ENCODE data around the gene HECW1. TPM values are rescaled to one million over a fixed set of nuclear protein-coding genes. Genes with fewer than 3 reads are reported as not detected.

HECW1 gene
- total and polyA plus RNA-seq, 2 of the 13 experiments (the other 11 are each of a cell fraction or from before 2014, with no cell fraction given): not detected

DNA sequence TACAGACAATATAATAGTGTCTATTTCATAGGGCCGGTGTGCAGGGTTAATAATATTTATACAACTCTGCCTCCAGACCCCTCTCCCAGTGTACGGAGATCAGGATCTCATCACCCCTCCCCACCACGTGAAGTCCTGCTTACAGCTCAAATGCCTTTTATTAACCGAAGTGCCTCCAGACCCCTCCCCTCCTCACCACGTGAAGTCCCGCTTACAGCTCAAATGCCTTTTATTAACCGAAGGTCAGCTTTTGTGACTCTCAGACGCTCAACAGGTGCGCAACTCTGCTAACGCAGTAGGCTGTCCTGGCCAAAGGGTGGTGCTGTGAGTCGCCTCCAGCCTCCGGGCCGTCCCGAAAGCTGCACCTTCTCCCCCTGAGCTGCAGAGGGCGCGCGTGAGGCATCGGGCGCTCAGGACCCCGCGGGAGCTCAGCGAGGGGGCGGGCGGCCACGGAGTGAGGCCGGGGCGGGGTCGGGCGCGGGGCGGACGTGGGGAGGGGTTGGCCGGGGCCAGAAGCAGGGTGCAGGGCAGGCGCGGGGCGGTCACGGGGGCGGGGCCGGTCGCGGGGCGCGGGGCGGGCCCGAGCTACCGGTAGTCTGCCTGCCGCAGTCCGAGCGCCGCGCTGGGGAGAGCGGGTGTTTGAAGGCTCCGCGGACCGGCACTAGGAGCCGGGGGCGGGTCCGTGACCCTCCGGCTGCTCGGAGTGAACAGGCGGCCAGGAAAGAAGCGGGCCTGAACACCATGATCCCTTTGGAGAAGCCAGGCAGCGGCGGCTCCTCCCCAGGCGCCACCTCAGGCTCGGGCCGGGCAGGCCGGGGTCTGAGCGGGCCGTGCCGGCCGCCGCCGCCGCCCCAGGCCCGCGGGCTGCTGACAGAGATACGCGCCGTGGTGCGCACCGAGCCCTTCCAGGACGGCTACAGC is 470.3 kb downstream of the HECW1 start, which contains the start of gene STK17A (continued):
- no peak; the same call in 1 of the 2 replicates for TF ChIP-seq SALL2 (CRISPR knock-in tag; IDR thresholded peaks at IDR 0.05)
- no peak for TF ChIP-seq ZNF777 (CRISPR knock-in tag; IDR thresholded peaks at IDR 0.05)
- TF ChIP-seq NCOA1 (CRISPR knock-in tag; IDR thresholded peaks at IDR 0.05): no peak
- TF ChIP-seq, protein P1, sequence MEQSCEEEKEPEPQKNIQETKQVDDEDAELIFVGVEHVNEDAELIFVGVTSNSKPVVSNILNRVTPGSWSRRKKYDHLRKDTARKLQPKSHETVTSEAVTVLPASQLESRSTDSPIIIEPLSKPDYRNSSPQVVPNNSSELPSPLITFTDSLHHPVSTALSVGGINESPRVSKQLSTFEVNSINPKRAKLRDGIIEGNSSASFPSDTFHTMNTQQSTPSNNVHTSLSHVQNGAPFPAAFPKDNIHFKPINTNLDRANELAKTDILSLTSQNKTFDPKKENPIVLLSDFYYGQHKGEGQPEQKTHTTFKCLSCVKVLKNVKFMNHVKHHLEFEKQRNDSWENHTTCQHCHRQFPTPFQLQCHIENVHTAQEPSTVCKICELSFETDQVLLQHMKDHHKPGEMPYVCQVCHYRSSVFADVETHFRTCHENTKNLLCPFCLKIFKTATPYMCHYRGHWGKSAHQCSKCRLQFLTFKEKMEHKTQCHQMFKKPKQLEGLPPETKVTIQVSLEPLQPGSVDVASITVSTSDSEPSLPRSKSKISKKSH (CRISPR knock-in tag; IDR thresholded peaks at IDR 0.05; ENCODE audit: borderline replicate concordance): no peak
- peak; percentile 90 for TF ChIP-seq POLR2G (IDR thresholded peaks at IDR 0.05; ENCODE audit: low read depth, low read length)
- TF ChIP-seq, protein P2, sequence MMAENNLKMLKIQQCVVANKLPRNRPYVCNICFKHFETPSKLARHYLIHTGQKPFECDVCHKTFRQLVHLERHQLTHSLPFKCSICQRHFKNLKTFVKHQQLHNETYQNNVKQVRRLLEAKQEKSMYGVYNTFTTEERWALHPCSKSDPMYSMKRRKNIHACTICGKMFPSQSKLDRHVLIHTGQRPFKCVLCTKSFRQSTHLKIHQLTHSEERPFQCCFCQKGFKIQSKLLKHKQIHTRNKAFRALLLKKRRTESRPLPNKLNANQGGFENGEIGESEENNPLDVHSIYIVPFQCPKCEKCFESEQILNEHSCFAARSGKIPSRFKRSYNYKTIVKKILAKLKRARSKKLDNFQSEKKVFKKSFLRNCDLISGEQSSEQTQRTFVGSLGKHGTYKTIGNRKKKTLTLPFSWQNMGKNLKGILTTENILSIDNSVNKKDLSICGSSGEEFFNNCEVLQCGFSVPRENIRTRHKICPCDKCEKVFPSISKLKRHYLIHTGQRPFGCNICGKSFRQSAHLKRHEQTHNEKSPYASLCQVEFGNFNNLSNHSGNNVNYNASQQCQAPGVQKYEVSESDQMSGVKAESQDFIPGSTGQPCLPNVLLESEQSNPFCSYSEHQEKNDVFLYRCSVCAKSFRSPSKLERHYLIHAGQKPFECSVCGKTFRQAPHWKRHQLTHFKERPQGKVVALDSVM (CRISPR knock-in tag; IDR thresholded peaks at IDR 0.05): no peak
- TF ChIP-seq, protein P3, sequence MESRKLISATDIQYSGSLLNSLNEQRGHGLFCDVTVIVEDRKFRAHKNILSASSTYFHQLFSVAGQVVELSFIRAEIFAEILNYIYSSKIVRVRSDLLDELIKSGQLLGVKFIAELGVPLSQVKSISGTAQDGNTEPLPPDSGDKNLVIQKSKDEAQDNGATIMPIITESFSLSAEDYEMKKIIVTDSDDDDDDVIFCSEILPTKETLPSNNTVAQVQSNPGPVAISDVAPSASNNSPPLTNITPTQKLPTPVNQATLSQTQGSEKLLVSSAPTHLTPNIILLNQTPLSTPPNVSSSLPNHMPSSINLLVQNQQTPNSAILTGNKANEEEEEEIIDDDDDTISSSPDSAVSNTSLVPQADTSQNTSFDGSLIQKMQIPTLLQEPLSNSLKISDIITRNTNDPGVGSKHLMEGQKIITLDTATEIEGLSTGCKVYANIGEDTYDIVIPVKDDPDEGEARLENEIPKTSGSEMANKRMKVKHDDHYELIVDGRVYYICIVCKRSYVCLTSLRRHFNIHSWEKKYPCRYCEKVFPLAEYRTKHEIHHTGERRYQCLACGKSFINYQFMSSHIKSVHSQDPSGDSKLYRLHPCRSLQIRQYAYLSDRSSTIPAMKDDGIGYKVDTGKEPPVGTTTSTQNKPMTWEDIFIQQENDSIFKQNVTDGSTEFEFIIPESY (CRISPR knock-in tag; IDR thresholded peaks at IDR 0.05): peak; percentile 78
- 0 out of 2 replicates have a peak, but pooled peaks have one; percentile 32 for TF ChIP-seq HES4 (CRISPR knock-in tag; IDR thresholded peaks at IDR 0.05; ENCODE audit: borderline replicate concordance)
- TF ChIP-seq ZNF124 (CRISPR knock-in tag; IDR thresholded peaks at IDR 0.05): peak; percentile 13; the same call in 1 of the 2 replicates
- TF ChIP-seq TGIF2 (CRISPR knock-in tag; IDR thresholded peaks at IDR 0.05): no peak
- 0 out of 2 replicates have a peak, but pooled peaks have one; percentile 25 for TF ChIP-seq ZNF317 (CRISPR knock-in tag; IDR thresholded peaks at IDR 0.05)
- no peak for TF ChIP-seq CBX5 (CRISPR knock-in tag; IDR thresholded peaks at IDR 0.05; ENCODE audit: borderline replicate concordance)
- TF ChIP-seq KLF11 (CRISPR knock-in tag; IDR thresholded peaks at IDR 0.05): no peak
- TF ChIP-seq SOX13 (IDR thresholded peaks at IDR 0.05): no peak
- peak in 1 of 2 experiments; percentile 34; a peak in 1 of 4 replicates for TF ChIP-seq SOX13 (CRISPR knock-in tag; conservative IDR thresholded peaks at IDR 0.05 in 1 of 2, IDR thresholded peaks at IDR 0.05 in 1 of 2)
- TF ChIP-seq HOXD1 (CRISPR knock-in tag; IDR thresholded peaks at IDR 0.05): 0 out of 2 replicates have a peak, but pooled peaks have one; percentile 26
- TF ChIP-seq FOXK1 (CRISPR knock-in tag; IDR thresholded peaks at IDR 0.05; ENCODE audit: borderline replicate concordance, low read depth): peak; percentile 32; the same call in 1 of the 2 replicates
- no peak for TF ChIP-seq SUZ12 (IDR thresholded peaks at IDR 0.05; ENCODE audit: low read depth, low read length)
- TF ChIP-seq ZNF30 (CRISPR knock-in tag; IDR thresholded peaks at IDR 0.05): no peak
- TF ChIP-seq, protein P4, sequence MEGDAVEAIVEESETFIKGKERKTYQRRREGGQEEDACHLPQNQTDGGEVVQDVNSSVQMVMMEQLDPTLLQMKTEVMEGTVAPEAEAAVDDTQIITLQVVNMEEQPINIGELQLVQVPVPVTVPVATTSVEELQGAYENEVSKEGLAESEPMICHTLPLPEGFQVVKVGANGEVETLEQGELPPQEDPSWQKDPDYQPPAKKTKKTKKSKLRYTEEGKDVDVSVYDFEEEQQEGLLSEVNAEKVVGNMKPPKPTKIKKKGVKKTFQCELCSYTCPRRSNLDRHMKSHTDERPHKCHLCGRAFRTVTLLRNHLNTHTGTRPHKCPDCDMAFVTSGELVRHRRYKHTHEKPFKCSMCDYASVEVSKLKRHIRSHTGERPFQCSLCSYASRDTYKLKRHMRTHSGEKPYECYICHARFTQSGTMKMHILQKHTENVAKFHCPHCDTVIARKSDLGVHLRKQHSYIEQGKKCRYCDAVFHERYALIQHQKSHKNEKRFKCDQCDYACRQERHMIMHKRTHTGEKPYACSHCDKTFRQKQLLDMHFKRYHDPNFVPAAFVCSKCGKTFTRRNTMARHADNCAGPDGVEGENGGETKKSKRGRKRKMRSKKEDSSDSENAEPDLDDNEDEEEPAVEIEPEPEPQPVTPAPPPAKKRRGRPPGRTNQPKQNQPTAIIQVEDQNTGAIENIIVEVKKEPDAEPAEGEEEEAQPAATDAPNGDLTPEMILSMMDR (CRISPR knock-in tag; IDR thresholded peaks at IDR 0.05): peak; percentile 99
- 0 out of 2 replicates have a peak, but pooled peaks have one; percentile 32 for TF ChIP-seq ZNF614 (CRISPR knock-in tag; IDR thresholded peaks at IDR 0.05; ENCODE audit: borderline replicate concordance)

All from HepG2 (cell line).